ENCODE data around the gene ANAPC10.
A peak's percentile ranks its signal among the peaks of the same experiment; 100 is the strongest.

Gene ANAPC10

DNA sequence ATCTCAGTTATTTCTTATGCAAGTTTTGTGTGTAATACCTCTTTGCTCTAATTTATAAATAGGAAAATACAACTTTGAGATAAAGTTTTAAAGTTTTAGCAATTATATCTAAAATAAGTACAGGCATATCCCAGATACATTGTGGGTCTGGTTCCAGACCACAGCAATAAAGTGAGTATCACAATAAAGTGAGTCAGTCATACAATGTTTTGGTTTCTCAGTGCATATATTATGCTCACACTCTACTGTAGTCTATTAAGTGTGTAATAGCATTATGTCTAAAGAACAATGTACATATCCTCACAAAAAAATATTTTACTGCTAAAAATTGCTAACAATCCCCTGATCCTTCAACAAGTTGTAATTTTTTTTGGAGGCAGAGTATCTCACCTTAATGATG is 49.2 kb downstream of the ANAPC10 start:
- TF ChIP-seq TAF1 (IDR thresholded peaks at IDR 0.05; ENCODE audit: low read depth, low read length) (no peak), POLR2A (IDR thresholded peaks at IDR 0.05; ENCODE audit: low read depth, low read length) (no peak), PAX5 (IDR thresholded peaks at IDR 0.05; ENCODE audit: insufficient read depth, low read length, severe bottlenecking) (no peak)
- DNase-seq (ENCODE audit: insufficient read length, low spot score), result no peak
- FAIRE-seq, result no peak

DNA sequence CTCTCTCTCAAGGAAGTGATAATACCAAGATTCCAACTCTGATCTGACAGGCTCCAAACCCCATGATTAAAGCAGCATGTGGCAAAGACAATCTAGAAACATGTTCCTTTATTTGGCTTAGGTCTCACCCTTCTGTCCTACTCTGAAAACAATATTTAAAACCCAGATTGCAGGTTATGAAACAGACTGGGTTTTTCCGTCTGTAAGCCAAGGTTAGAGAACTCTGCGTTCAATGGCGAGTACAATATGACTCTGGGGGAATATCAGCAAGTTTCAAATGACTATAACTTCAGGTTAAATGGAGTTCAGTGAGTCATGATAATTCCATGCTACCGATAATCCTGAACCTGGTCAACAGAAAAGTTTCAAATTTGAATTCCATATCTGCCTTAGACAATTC is 50.8 kb downstream of the ANAPC10 start:
- FAIRE-seq (no peak), DNase-seq (ENCODE audit: insufficient read length, low spot score) (no peak)
- TF ChIP-seq SPI1 (IDR thresholded peaks at IDR 0.05; ENCODE audit: low read depth, low read length), result no peak
- TF ChIP-seq PAX5 (IDR thresholded peaks at IDR 0.05; ENCODE audit: insufficient read depth, low read length, severe bottlenecking), result no peak
- TF ChIP-seq POLR2AphosphoS5 (IDR thresholded peaks at IDR 0.05; ENCODE audit: low read depth, low read length), result no peak
- TF ChIP-seq TAF1 (IDR thresholded peaks at IDR 0.05; ENCODE audit: low read depth, low read length), result no peak
- no peak for TF ChIP-seq POLR2A (IDR thresholded peaks at IDR 0.05; ENCODE audit: low read depth, low read length)
- no peak for TF ChIP-seq POU2F2 (IDR thresholded peaks at IDR 0.05; ENCODE audit: low read depth, low read length)

DNA sequence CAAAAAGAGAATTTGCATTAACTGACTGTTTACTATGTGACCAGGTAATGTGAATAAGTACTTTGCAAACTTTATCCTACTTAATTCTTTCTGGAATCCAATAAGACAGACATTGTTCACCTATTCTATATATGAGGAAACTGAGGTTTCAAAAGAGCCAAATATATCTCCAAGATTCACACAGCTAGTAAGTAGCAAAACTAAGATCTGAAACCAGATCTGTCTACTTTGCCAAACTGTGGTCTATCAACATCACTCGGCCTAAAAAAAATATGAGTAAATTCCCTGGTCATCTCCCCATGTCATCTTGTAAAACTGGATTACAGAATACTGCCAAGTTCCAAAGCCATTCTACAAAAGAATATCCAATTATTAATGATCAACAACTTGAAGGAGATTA is 52.8 kb downstream of the ANAPC10 start:
- DNase-seq (ENCODE audit: insufficient read length, low spot score), result no peak
- TF ChIP-seq SPI1 (IDR thresholded peaks at IDR 0.05; ENCODE audit: low read depth, low read length) (no peak), TAF1 (IDR thresholded peaks at IDR 0.05; ENCODE audit: low read depth, low read length) (no peak), PAX5 (IDR thresholded peaks at IDR 0.05; ENCODE audit: insufficient read depth, low read length, severe bottlenecking) (no peak), POU2F2 (IDR thresholded peaks at IDR 0.05; ENCODE audit: low read depth, low read length) (no peak), POLR2A (IDR thresholded peaks at IDR 0.05; ENCODE audit: low read depth, low read length) (no peak), POLR2AphosphoS5 (IDR thresholded peaks at IDR 0.05; ENCODE audit: low read depth, low read length) (no peak)
- no peak for FAIRE-seq

GRCh38 chr4:145044341-145044740 is 53.7 kb downstream of the ANAPC10 start:
- no peak for FAIRE-seq
- DNase-seq (ENCODE audit: insufficient read length, low spot score), result no peak
- TF ChIP-seq POU2F2 (IDR thresholded peaks at IDR 0.05; ENCODE audit: low read depth, low read length), result no peak

- DNase-seq (ENCODE audit: insufficient read length, low spot score), result no peak
- peak; percentile 54 for FAIRE-seq
- no peak for TF ChIP-seq POLR2A (IDR thresholded peaks at IDR 0.05; ENCODE audit: low read depth, low read length)
- TF ChIP-seq POLR2AphosphoS5 (IDR thresholded peaks at IDR 0.05; ENCODE audit: low read depth, low read length), result no peak
- TF ChIP-seq POU2F2 (IDR thresholded peaks at IDR 0.05; ENCODE audit: low read depth, low read length), result no peak
- TF ChIP-seq PAX5 (IDR thresholded peaks at IDR 0.05; ENCODE audit: insufficient read depth, low read length, severe bottlenecking), result no peak
- TF ChIP-seq TAF1 (IDR thresholded peaks at IDR 0.05; ENCODE audit: low read depth, low read length), result no peak
These were observed 54.7 kb downstream of the ANAPC10 start for GRCh38 chr4:145043306-145043705.

GRCh38 chr4:145042601-145043285 is 55.3 kb downstream of the ANAPC10 start:
- no peak for TF ChIP-seq POU2F2 (IDR thresholded peaks at IDR 0.05; ENCODE audit: low read depth, low read length)
- TF ChIP-seq SPI1 (IDR thresholded peaks at IDR 0.05; ENCODE audit: low read depth, low read length), result no peak
- no peak for TF ChIP-seq TAF1 (IDR thresholded peaks at IDR 0.05; ENCODE audit: low read depth, low read length)
- no peak for FAIRE-seq
- no peak for DNase-seq (ENCODE audit: insufficient read length, low spot score)

DNA sequence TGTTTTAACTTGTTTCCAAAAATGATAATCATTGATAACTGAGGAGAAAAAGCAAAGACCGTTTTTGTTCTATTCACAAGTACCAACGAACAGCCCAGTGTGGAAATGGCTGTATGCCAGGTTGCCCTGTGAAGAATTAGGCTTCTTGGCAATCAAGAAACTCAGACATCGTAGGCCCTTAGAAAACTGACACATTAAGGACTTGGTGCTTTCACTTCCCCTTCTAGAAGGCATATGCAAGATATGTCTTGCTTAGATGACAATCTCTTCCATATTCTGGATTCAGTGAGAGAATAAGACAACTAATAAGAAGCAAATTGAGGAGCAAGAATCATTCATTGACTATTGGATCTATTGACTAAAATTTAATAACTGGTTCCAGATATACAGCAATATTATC is 56.6 kb downstream of the ANAPC10 start:
- TF ChIP-seq PAX5 (IDR thresholded peaks at IDR 0.05; ENCODE audit: insufficient read depth, low read length, severe bottlenecking) (no peak), POLR2AphosphoS5 (IDR thresholded peaks at IDR 0.05; ENCODE audit: low read depth, low read length) (no peak), POLR2A (IDR thresholded peaks at IDR 0.05; ENCODE audit: low read depth, low read length) (no peak), SPI1 (IDR thresholded peaks at IDR 0.05; ENCODE audit: low read depth, low read length) (peak; percentile 99), TAF1 (IDR thresholded peaks at IDR 0.05; ENCODE audit: low read depth, low read length) (no peak)
- FAIRE-seq, result peak; percentile 33
- peak; percentile 8 for DNase-seq (ENCODE audit: insufficient read length, low spot score)

DNA sequence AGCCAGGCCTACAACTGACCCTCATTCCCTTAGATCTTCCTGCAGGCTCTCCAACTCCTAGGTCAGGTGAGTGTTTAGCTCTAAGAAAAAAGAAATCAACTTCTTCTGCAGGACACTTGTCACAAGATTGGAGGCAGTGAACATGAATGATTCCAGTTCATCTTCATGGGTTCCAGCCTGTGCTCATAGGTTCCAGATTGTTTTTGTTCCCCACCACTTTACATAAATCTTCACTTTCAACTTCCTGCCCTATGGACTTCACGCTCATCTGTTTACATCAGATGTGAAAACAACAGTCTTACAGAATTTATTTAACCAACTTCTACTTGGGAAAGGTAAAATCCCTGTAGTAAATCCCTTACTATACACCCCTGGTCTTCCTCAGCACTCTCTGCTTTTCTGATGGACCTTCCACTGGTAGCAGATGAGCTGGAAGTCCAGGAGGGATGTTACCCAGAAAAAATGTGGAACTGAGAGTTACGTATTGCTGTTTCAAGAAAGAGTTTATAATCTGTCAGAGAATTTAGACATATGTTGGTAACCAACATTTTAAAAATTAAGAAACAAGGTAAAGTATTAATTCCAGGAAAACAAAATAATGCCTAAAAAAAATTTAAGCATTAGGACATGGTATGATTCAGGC is 62.4 kb downstream of the ANAPC10 start:
- TF ChIP-seq TAF1 (IDR thresholded peaks at IDR 0.05; ENCODE audit: low read depth, low read length) (no peak), SPI1 (IDR thresholded peaks at IDR 0.05; ENCODE audit: low read depth, low read length) (peak; percentile 80), PAX5 (IDR thresholded peaks at IDR 0.05; ENCODE audit: insufficient read depth, low read length, severe bottlenecking) (no peak)
- DNase-seq (ENCODE audit: insufficient read length, low spot score) (no peak), FAIRE-seq (no peak)

GRCh38 chr4:145034727-145035211 is 63.2 kb downstream of the ANAPC10 start:
- FAIRE-seq (no peak), DNase-seq (ENCODE audit: insufficient read length, low spot score) (no peak)
- TF ChIP-seq POLR2A (IDR thresholded peaks at IDR 0.05; ENCODE audit: low read depth, low read length), result no peak
- no peak for TF ChIP-seq TAF1 (IDR thresholded peaks at IDR 0.05; ENCODE audit: low read depth, low read length)
- TF ChIP-seq SPI1 (IDR thresholded peaks at IDR 0.05; ENCODE audit: low read depth, low read length), result no peak
- no peak for TF ChIP-seq POU2F2 (IDR thresholded peaks at IDR 0.05; ENCODE audit: low read depth, low read length)
- TF ChIP-seq POLR2AphosphoS5 (IDR thresholded peaks at IDR 0.05; ENCODE audit: low read depth, low read length), result no peak
- TF ChIP-seq PAX5 (IDR thresholded peaks at IDR 0.05; ENCODE audit: insufficient read depth, low read length, severe bottlenecking), result no peak

GRCh38 chr4:145019346-145019745 is 78.7 kb downstream of the ANAPC10 start:
- TF ChIP-seq POU2F2 (IDR thresholded peaks at IDR 0.05; ENCODE audit: low read depth, low read length) (no peak), PAX5 (IDR thresholded peaks at IDR 0.05; ENCODE audit: insufficient read depth, low read length, severe bottlenecking) (no peak), POLR2AphosphoS5 (IDR thresholded peaks at IDR 0.05; ENCODE audit: low read depth, low read length) (no peak), POLR2A (IDR thresholded peaks at IDR 0.05; ENCODE audit: low read depth, low read length) (no peak), TAF1 (IDR thresholded peaks at IDR 0.05; ENCODE audit: low read depth, low read length) (no peak), SPI1 (IDR thresholded peaks at IDR 0.05; ENCODE audit: low read depth, low read length) (no peak)
- DNase-seq (ENCODE audit: insufficient read length, low spot score), result no peak
- FAIRE-seq, result peak; percentile 9
